ENCODE results near the gene GSTT4. TPM values are rescaled to one million over a fixed set of nuclear protein-coding genes. Genes with fewer than 3 reads are reported as not detected.

GSTT4 gene
- total and polyA plus RNA-seq, 7 donors: not detected

DNA sequence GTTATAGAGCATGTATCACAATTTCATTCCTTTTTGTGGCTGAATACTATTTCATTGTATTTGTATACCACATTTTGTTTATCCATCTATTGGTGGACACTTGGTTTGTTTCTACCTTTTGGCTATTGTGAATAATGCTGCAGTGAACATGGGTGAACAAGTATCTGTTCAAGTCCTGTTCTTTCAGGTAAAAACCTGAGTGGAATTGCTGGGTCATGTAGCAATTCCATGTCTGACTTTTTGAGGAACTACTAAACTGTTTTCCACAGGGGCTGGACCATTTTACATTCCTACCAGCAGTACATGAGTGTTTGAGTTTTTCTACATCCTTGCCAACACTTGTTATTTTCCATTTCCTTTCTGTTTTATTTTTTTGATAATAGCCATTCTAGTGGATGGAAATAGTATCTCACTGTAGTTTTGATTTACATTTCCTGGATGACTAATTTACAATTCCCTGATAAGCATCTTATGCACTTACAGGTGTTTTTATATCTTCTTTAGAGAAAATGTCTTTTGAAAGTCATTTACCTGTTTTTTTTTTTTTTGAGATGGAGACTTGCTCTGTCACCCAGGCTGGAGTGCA, 18.0 kb upstream of the GSTT4 start:
- no peak overlapping the region for H3K4me3 ChIP-seq
- no peak overlapping the region for H3K27ac ChIP-seq
- intact Hi-C loops (cut with DNase I): no loop called here
- TF ChIP-seq CTCF (IDR thresholded peaks at IDR 0.05): no peak
- peaks cover 12% of the 10 kb centered on the region for H3K4me1 ChIP-seq
- ATAC-seq: no peak
- no peaks in the 10 kb centered on the region for H3K27me3 ChIP-seq (ENCODE audit: insufficient read depth in 3 of 3, low read length in 2 of 3)
- no peaks in the 10 kb centered on the region for H3K36me3 ChIP-seq (ENCODE audit: insufficient read depth in 1 of 2, low read depth in 1 of 2)
- H3K9me3 ChIP-seq: peaks cover 6% of the 10 kb centered on the region
- no peak for DNase-seq

DNA sequence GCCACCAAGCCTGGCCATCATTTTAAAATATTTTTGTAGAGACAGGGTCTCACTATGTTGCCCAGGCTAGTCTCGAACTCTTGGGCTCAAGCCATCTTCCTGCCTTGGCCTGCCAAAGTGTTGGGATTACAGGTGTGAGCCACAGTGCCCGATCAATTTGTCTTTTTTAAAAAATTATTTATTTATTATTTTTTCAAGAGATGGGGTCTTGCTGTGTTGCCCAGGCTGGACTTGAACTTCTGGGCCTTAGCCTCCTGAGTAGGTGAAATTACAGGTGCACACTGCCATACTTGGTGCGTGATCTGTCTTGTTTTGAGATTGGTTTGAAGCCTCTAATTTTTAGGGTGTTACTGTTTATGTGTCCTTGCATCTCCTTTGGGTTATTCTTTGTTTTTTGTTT, 16.1 kb upstream of the GSTT4 start:
- intact Hi-C loops (cut with DNase I): no loop called here

GRCh38 chr22:24016156-24016555, 10.9 kb upstream of the GSTT4 start:
- Histone ChIP-seq H3K4me3 (no peak overlapping the region), H3K27me3 (ENCODE audit: insufficient read depth in 3 of 3, low read length in 2 of 3) (no peaks in the 10 kb centered on the region), H3K27ac (no peak overlapping the region), H3K9me3 (no peaks in the 10 kb centered on the region), H3K36me3 (ENCODE audit: insufficient read depth in 1 of 2, low read depth in 1 of 2) (peaks cover 0 to 10% of the 10 kb centered on the region in 2 donors), H3K4me1 (peaks cover 11% of the 10 kb centered on the region)
- TF ChIP-seq CTCF (IDR thresholded peaks at IDR 0.05): no peak
- ATAC-seq (no peak), DNase-seq (no peak)
- intact Hi-C loops (cut with DNase I): no loop called here
- 97 to 100% (median 99%) methylated on average over 1 of the region's 1 CpG for WGBS, 3 donors

More for the DNA sequence above, 16.1 kb upstream of the GSTT4 start:
- Histone ChIP-seq H3K27me3 (ENCODE audit: insufficient read depth in 3 of 3, low read length in 2 of 3) (no peaks in the 10 kb centered on the region), H3K36me3 (ENCODE audit: insufficient read depth in 1 of 2, low read depth in 1 of 2) (peaks cover 0 to 10% of the 10 kb centered on the region in 2 donors), H3K9me3 (peaks cover 6% of the 10 kb centered on the region), H3K4me1 (no peaks in the 10 kb centered on the region), H3K27ac (no peak overlapping the region), H3K4me3 (no peak overlapping the region)
- no peak for DNase-seq
- WGBS, 3 donors: 95 to 99% (median 97%) methylated on average over 3 of the region's 3 CpGs
- no peak for TF ChIP-seq CTCF (IDR thresholded peaks at IDR 0.05)
- no peak for ATAC-seq

- TF ChIP-seq CTCF (IDR thresholded peaks at IDR 0.05): no peak
- Histone ChIP-seq H3K4me3 (peak overlapping the region; percentile 100), H3K36me3 (ENCODE audit: insufficient read depth in 1 of 2, low read depth in 1 of 2) (no peaks in the 10 kb centered on the region), H3K4me1 (peaks cover 11% of the 10 kb centered on the region), H3K9me3 (no peaks in the 10 kb centered on the region), H3K27ac (peak overlapping the region; percentile 85), H3K27me3 (ENCODE audit: insufficient read depth in 3 of 3, low read length in 2 of 3) (no peaks in the 10 kb centered on the region)
- intact Hi-C loops (cut with DNase I): no loop called here
- WGBS, 3 donors: 0 to 1% (median 1%) methylated on average over 10 of the region's 10 CpGs
- DNase-seq (no peak), ATAC-seq (peak in 1 of 4 donors; percentile 16)
Observed at GRCh38 chr22:24011735-24012068, 6.4 kb upstream of the GSTT4 start.

DNA sequence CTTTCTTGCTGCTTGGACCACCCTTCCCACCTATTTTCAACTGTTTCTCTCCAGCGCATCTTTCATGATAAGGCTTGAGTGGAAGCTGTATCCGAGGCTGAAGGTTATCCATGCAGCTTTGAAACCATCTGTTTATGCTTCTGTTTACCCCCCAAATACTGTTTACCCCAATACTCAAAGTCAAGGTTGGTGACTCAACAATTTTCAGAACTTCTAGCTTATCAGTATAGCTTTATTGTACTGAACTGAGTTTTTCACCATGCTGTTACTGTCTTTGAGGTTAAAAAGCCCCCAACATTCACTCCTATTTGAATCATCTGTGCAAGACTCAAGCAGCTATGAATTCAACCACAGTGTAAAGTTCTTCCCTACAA, 4.8 kb upstream of the GSTT4 start:
- intact Hi-C loops (cut with DNase I): no loop called here
- 82 to 86% (median 85%) methylated on average over 2 of the region's 2 CpGs for WGBS, 3 donors
- Histone ChIP-seq H3K9me3 (no peaks in the 10 kb centered on the region), H3K4me3 (no peak overlapping the region), H3K36me3 (ENCODE audit: insufficient read depth in 1 of 2, low read depth in 1 of 2) (no peaks in the 10 kb centered on the region), H3K27ac (no peak overlapping the region), H3K4me1 (peaks cover 14% of the 10 kb centered on the region), H3K27me3 (ENCODE audit: insufficient read depth in 3 of 3, low read length in 2 of 3) (no peaks in the 10 kb centered on the region)
- TF ChIP-seq CTCF (IDR thresholded peaks at IDR 0.05): no peak
- DNase-seq: no peak
- ATAC-seq: no peak
